ENCODE measurements around the gene POM121L2. TPM values are rescaled to one million over a fixed set of nuclear protein-coding genes. Genes with fewer than 3 reads are reported as not detected.
A peak's percentile ranks its signal among the peaks of the same experiment; 100 is the strongest.

The POM121L2 gene
- total RNA-seq, 1 experiment from 2014 or later: not detected

- Histone ChIP-seq H4K8ac (replicated peaks; ENCODE audit: insufficient read length, low read depth, low read length) (no peak overlapping the region), H3K79me2 (ENCODE audit: insufficient read depth, low read length) (no peaks in the 10 kb centered on the region), H3K56ac (ENCODE audit: insufficient read length, low read depth, low read length) (no peak overlapping the region), H3K4me1 (ENCODE audit: insufficient read depth, low read length) (no peaks in the 10 kb centered on the region; the same call in 1 of the 2 replicates), H2BK5ac (ENCODE audit: insufficient read length, low read length) (no peak overlapping the region), H3K14ac (ENCODE audit: insufficient read depth, low read length) (peak overlapping the region; percentile 64; the same call in 1 of the 2 replicates), H3K79me1 (ENCODE audit: insufficient read depth, low read depth, low read length, poor library complexity, severe bottlenecking) (no peaks in the 10 kb centered on the region), H2AFZ (ENCODE audit: low read length) (peak overlapping the region; percentile 95), H3K9me3 (ENCODE audit: control insufficient read depth, low read depth, low read length) (no peaks in the 10 kb centered on the region), H3T11ph (ENCODE audit: low read length) (peak overlapping the region; percentile 29), H3K27me3 (ENCODE audit: insufficient read depth, low read length) (no peaks in the 10 kb centered on the region), H4K20me1 (ENCODE audit: control insufficient read depth, insufficient read depth, insufficient read length) (no peaks in the 10 kb centered on the region), H3K4me2 (ENCODE audit: insufficient read depth, insufficient read length, low read length) (peak overlapping the region; percentile 84), H2BK120ac (ENCODE audit: low read depth, low read length, poor library complexity, severe bottlenecking) (no peak overlapping the region), H3K4ac (ENCODE audit: low read depth, low read length) (no peak overlapping the region), H2BK20ac (ENCODE audit: low read depth, low read length, poor library complexity, severe bottlenecking) (no peak overlapping the region), H4K5ac (ENCODE audit: insufficient read length, low read depth, low read length) (no peak overlapping the region), H3K18ac (ENCODE audit: insufficient read length, low read depth, low read length) (peak overlapping the region; percentile 66), H4K91ac (ENCODE audit: insufficient read length, low read depth, low read length) (no peak overlapping the region), H3K23ac (ENCODE audit: insufficient read length, low read depth, low read length) (no peak overlapping the region), H2AK5ac (ENCODE audit: insufficient read length, low read length) (no peak overlapping the region), H2BK15ac (ENCODE audit: low read depth, low read length) (no peak overlapping the region), H3K23me2 (ENCODE audit: insufficient read length, low read depth, low read length, poor library complexity, severe bottlenecking) (peaks cover 18% of the 10 kb centered on the region), H2BK12ac (ENCODE audit: insufficient read length, low read depth, low read length) (no peak overlapping the region), H3K27ac (ENCODE audit: insufficient read length, low read depth, low read length) (no peak overlapping the region), H3K9ac (ENCODE audit: extremely low read depth, insufficient read length, low read length) (peak overlapping the region; percentile 21)
- Mint-ChIP-seq H3K36me3 (ENCODE audit: insufficient read depth in 1 of 3, low read depth in 3 of 3) (no peaks in the 10 kb centered on the region; a peak in 1 of 7 replicates), H3K4me3 (peak overlapping the region; percentile 87 to 89), H3K27me3 (ENCODE audit: low read depth) (peaks cover 14% of the 10 kb centered on the region), H3K27ac (peak overlapping the region in 1 of 3 experiments; percentile 91; a peak in 2 of 7 replicates), H3K4me1 (peaks cover 24 to 44% of the 10 kb centered on the region in 2 experiments), H3K9me3 (no peaks in the 10 kb centered on the region; a peak in 2 of 5 replicates)
- peak; percentile 76 for DNase-seq
- whole genome bisulfite sequencing (ENCODE audit: extremely low coverage, insufficient read length, low lambda C conversion rate): no CpG with 5 or more reads among the region's 22 CpGs
- TF ChIP-seq CTCF (conservative IDR thresholded peaks at IDR 0.05): no peak
Measured at GRCh38 chr6:27297857-27298730, 14.0 kb downstream of the POM121L2 start.
